Neural progenitor cell (in vitro differentiated cells): ENCODE data around the gene MIA2. TPM values are rescaled to one million over a fixed set of nuclear protein-coding genes. Genes with fewer than 3 reads are reported as not detected.
"Not testable (repeated sequence)": the region's sequence is repeated elsewhere in the genome, so short reads cannot be mapped to it uniquely, and the experiment has no call there.

Experiments used
- DNase-seq: peaks from one replicate; pipeline ENCODE4 v3.0.0-alpha.2; 2016; ENCODE audit warnings: low spot score
- H2AFZ ChIP-seq: fragments of 200-600 bp; sonication (generic); replicated peaks from 2 replicates; pipeline ENCODE4 v1.6.1; 2016; ENCODE audit warnings: antibody characterized with exemption
- H3F3A ChIP-seq: fragments of 200-600 bp; sonication (generic); 2 replicates; pipeline ENCODE4 v1.6.1; 2016; ENCODE audit warnings: antibody characterized with exemption, low read depth
- H3K27ac ChIP-seq: fragments of 200-600 bp; sonication (generic); 2 replicates; pipeline ENCODE4 v1.5.1; 2016; ENCODE audit warnings: mild to moderate bottlenecking
- H3K27me3 ChIP-seq: fragments of 200-600 bp; sonication (generic); 2 replicates; pipeline ENCODE4 v1.6.1; 2016; ENCODE audit warnings: mild to moderate bottlenecking, moderate library complexity
- H3K36me3 ChIP-seq: fragments of 200-600 bp; sonication (generic); 2 replicates; pipeline ENCODE4 v1.5.1; 2016
- H3K4me1 ChIP-seq: fragments of 200-600 bp; sonication (generic); 2 replicates; pipeline ENCODE4 v1.6.1; 2016; ENCODE audit warnings: mixed run types
- H3K4me2 ChIP-seq: fragments of 200-600 bp; sonication (generic); 2 replicates; pipeline ENCODE4 v1.6.1; 2016
- H3K4me3 ChIP-seq: fragments of 200-600 bp; sonication (generic); 2 replicates; pipeline ENCODE4 v1.5.1; 2016
- H3K79me2 ChIP-seq: fragments of 200-600 bp; sonication (generic); 2 replicates; pipeline ENCODE4 v1.6.1; 2016; ENCODE audit warnings: low read depth
- H3K9ac ChIP-seq: fragments of 200-600 bp; sonication (generic); 2 replicates; pipeline ENCODE4 v1.6.1; 2016
- H3K9me3 ChIP-seq: fragments of 200-600 bp; sonication (generic); 2 replicates; pipeline ENCODE4 v1.5.1; 2016; ENCODE audit warnings: low read depth
- H4K20me1 ChIP-seq: fragments of 200-600 bp; sonication (generic); 2 replicates; pipeline ENCODE4 v1.6.1; 2016; ENCODE audit warnings: low read depth
- H3K27ac Mint-ChIP-seq: 3 replicates; pipeline ENCODE4 v1.8.0; 2021; ENCODE audit warnings: mixed read lengths
- H3K27me3 Mint-ChIP-seq: 2 replicates; pipeline ENCODE4 v1.8.0; 2022; ENCODE audit warnings: low read depth, mild to moderate bottlenecking, inconsistent platforms, moderate library complexity, mixed read lengths; ENCODE audit not compliant: insufficient read depth
- H3K36me3 Mint-ChIP-seq: 3 replicates; pipeline ENCODE4 v1.8.0; 2021; ENCODE audit warnings: mixed read lengths
- H3K4me1 Mint-ChIP-seq: 3 replicates; pipeline ENCODE4 v1.8.0; 2021; ENCODE audit warnings: mixed read lengths
- H3K4me3 Mint-ChIP-seq: 3 replicates; pipeline ENCODE4 v1.8.0; 2021; ENCODE audit warnings: mild to moderate bottlenecking, moderate library complexity, mixed read lengths
- H3K9me3 Mint-ChIP-seq: 3 replicates; pipeline ENCODE4 v1.8.0; 2020; ENCODE audit warnings: mixed read lengths
- EZH2 ChIP-seq: fragments of 200-600 bp; sonication (generic); IDR thresholded peaks from 2 replicates; pipeline ENCODE4 v1.6.1; 2017; ENCODE audit warnings: antibody characterized with exemption, mild to moderate bottlenecking, moderate library complexity
- EZH2phosphoT487 ChIP-seq: fragments of 200-600 bp; sonication (generic); IDR thresholded peaks from 2 replicates; pipeline ENCODE4 v1.6.1; 2017; ENCODE audit warnings: antibody characterized with exemption
- total RNA-seq: library from RNA; depleted of rRNA; stranded (reverse); fragments of >200 nt; gene quantifications from 2 replicates; pipeline ENCODE4 v1.2.3, GENCODE V29; 2015; ENCODE audit warnings: low replicate concordance
- TF ChIP-seq, protein P1 (sequence below): fragments of 200-600 bp; sonication (generic); IDR thresholded peaks from 2 replicates; pipeline ENCODE4 v1.5.1; 2017; ENCODE audit warnings: antibody characterized with exemption, mild to moderate bottlenecking

The MIA2 gene
- total RNA-seq, 1 donor from 2014 or later, result 13.0 TPM

GRCh38 chr14:39186941-39187525 lies 46.7 kb upstream of the MIA2 start:
- Mint-ChIP-seq H3K9me3 (no peaks in the 10 kb centered on the region), H3K4me3 (no peak overlapping the region), H3K27me3 (peaks cover 3% of the 10 kb centered on the region), H3K27ac (peak overlapping the region; percentile 74), H3K36me3 (peaks cover 20% of the 10 kb centered on the region), H3K4me1 (no peaks in the 10 kb centered on the region)
- Histone ChIP-seq H3K79me2 (peaks cover 13% of the 10 kb centered on the region), H3K4me1 (peaks cover 22% of the 10 kb centered on the region), H3K36me3 (peaks cover 20% of the 10 kb centered on the region), H3K4me2 (no peak overlapping the region), H3F3A (peaks cover 67% of the 10 kb centered on the region), H2AFZ (no peak overlapping the region), H3K4me3 (no peak overlapping the region), H3K27me3 (no peaks in the 10 kb centered on the region), H3K9me3 (no peaks in the 10 kb centered on the region), H3K9ac (no peak overlapping the region), H3K27ac (peak overlapping the region; percentile 83), H4K20me1 (peaks cover 25% of the 10 kb centered on the region)
- DNase-seq, result no peak
- TF ChIP-seq EZH2, result no peak
- no peak for TF ChIP-seq EZH2phosphoT487
- TF ChIP-seq, protein P1, sequence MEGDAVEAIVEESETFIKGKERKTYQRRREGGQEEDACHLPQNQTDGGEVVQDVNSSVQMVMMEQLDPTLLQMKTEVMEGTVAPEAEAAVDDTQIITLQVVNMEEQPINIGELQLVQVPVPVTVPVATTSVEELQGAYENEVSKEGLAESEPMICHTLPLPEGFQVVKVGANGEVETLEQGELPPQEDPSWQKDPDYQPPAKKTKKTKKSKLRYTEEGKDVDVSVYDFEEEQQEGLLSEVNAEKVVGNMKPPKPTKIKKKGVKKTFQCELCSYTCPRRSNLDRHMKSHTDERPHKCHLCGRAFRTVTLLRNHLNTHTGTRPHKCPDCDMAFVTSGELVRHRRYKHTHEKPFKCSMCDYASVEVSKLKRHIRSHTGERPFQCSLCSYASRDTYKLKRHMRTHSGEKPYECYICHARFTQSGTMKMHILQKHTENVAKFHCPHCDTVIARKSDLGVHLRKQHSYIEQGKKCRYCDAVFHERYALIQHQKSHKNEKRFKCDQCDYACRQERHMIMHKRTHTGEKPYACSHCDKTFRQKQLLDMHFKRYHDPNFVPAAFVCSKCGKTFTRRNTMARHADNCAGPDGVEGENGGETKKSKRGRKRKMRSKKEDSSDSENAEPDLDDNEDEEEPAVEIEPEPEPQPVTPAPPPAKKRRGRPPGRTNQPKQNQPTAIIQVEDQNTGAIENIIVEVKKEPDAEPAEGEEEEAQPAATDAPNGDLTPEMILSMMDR, result no peak

GRCh38 chr14:39203659-39204606 lies 29.8 kb upstream of the MIA2 start:
- Histone ChIP-seq H3K4me2 (peak overlapping the region; percentile 10), H3K79me2 (no peaks in the 10 kb centered on the region), H2AFZ (peak overlapping the region; percentile 57), H3K9ac (no peak overlapping the region), H3F3A (peaks cover 7% of the 10 kb centered on the region), H3K9me3 (no peaks in the 10 kb centered on the region), H3K27me3 (no peaks in the 10 kb centered on the region), H3K36me3 (no peaks in the 10 kb centered on the region), H3K4me3 (no peak overlapping the region), H3K27ac (no peak overlapping the region), H3K4me1 (peaks cover 10% of the 10 kb centered on the region), H4K20me1 (no peaks in the 10 kb centered on the region)
- peaks cover 5% of the 10 kb centered on the region for H3K27me3 Mint-ChIP-seq
- no peak for TF ChIP-seq EZH2phosphoT487
- TF ChIP-seq, protein P1, result no peak
- TF ChIP-seq EZH2, result no peak
- no peaks in the 10 kb centered on the region for H3K9me3 Mint-ChIP-seq
- H3K36me3 Mint-ChIP-seq, result no peaks in the 10 kb centered on the region
- no peak for DNase-seq
- H3K4me1 Mint-ChIP-seq, result peaks cover 13% of the 10 kb centered on the region
- peak overlapping the region; percentile 58 for H3K27ac Mint-ChIP-seq
- no peak overlapping the region for H3K4me3 Mint-ChIP-seq

GRCh38 chr14:39207430-39207829 lies 26.3 kb upstream of the MIA2 start:
- H3K36me3 Mint-ChIP-seq, H3K4me3 Mint-ChIP-seq, H3K4me3 ChIP-seq, H3K4me2 ChIP-seq, H3F3A ChIP-seq, H2AFZ ChIP-seq, H3K9me3 ChIP-seq, H3K27ac ChIP-seq, H3K27ac Mint-ChIP-seq, H3K9ac ChIP-seq, H3K36me3 ChIP-seq, DNase-seq, H3K27me3 ChIP-seq, H3K79me2 ChIP-seq, H3K9me3 Mint-ChIP-seq, H4K20me1 ChIP-seq, H3K27me3 Mint-ChIP-seq: not testable (repeated sequence)
- H3K4me1 ChIP-seq, result peaks cover 10% of the 10 kb centered on the region
- H3K4me1 Mint-ChIP-seq, result peaks cover 13% of the 10 kb centered on the region
